ENCODE results near the gene TMEM239.

- TF ChIP-seq POLR2AphosphoS5 (IDR thresholded peaks at IDR 0.05) (no peak), CTCF (IDR thresholded peaks at IDR 0.05; ENCODE audit: poor library complexity, severe bottlenecking) (no peak), RAD21 (conservative IDR thresholded peaks at IDR 0.05) (no peak)
Observed at GRCh38 chr20:2783908-2784566, 32.1 kb upstream of the TMEM239 start.

All from neural cell (in vitro differentiated cells).